Skeletal muscle tissue (tissue), 4 donors: ENCODE data around the gene ANKRD29. TPM values are rescaled to one million over a fixed set of nuclear protein-coding genes. Genes with fewer than 3 reads are reported as not detected.

Experiments used
- H3K27ac ChIP-seq: one replicate; pipeline ENCODE4 v1.7.0; 2013; ENCODE audit warnings: mild to moderate bottlenecking, low read depth, low read length, inconsistent platforms
- H3K27me3 ChIP-seq, 3 donors: one replicate each; pipeline ENCODE4 v1.7.0; 2013; ENCODE audit warnings: low read length in 3 of 3; ENCODE audit not compliant: control insufficient read depth in 3 of 3, insufficient read depth in 3 of 3
- H3K36me3 ChIP-seq, 3 donors: one replicate each; pipeline ENCODE4 v1.7.0; 2013; ENCODE audit warnings: low read length in 3 of 3; ENCODE audit not compliant: control insufficient read depth in 3 of 3, insufficient read depth in 3 of 3
- H3K4me1 ChIP-seq, 3 donors: one replicate each; pipeline ENCODE4 v1.7.0; 2013; ENCODE audit warnings: low read length in 3 of 3, mild to moderate bottlenecking in 3 of 3; ENCODE audit not compliant: control insufficient read depth in 3 of 3, insufficient read depth in 3 of 3
- H3K4me3 ChIP-seq, 3 donors: one replicate each; pipeline ENCODE4 v1.7.0; 2013; ENCODE audit warnings: low read length in 3 of 3
- H3K9ac ChIP-seq, 3 donors: one replicate each; pipeline ENCODE4 v1.7.0; 2013; ENCODE audit warnings: low read length in 3 of 3, mild to moderate bottlenecking in 3 of 3, moderate library complexity in 2 of 3, low read depth in 1 of 3
- H3K9me3 ChIP-seq, 3 donors: one replicate each; pipeline ENCODE4 v1.7.0; 2013; ENCODE audit warnings: low read length in 3 of 3; ENCODE audit not compliant: control insufficient read depth in 3 of 3
- total RNA-seq: library from RNA; depleted of rRNA; stranded (reverse); fragments of >200 nt; gene quantifications from one replicate; pipeline ENCODE4 v1.2.3, GENCODE V29; 2014
- donor health status: Osteomylitis.

The ANKRD29 gene
- total RNA-seq, 1 donor from 2014 or later: 3.7 TPM

GRCh38 chr18:23702606-23703005, 39.9 kb upstream of the ANKRD29 start:
- H3K27me3 ChIP-seq: no peaks in the 10 kb centered on the region
- H3K9ac ChIP-seq: no peak overlapping the region
- peaks cover 0 to 5% (median 0%) of the 10 kb centered on the region in 3 donors for H3K9me3 ChIP-seq
- no peak overlapping the region for H3K27ac ChIP-seq
- H3K36me3 ChIP-seq: no peaks in the 10 kb centered on the region
- no peak overlapping the region for H3K4me3 ChIP-seq
- no peaks in the 10 kb centered on the region for H3K4me1 ChIP-seq

GRCh38 chr18:23701544-23702064, 38.9 kb upstream of the ANKRD29 start:
- H3K27me3 ChIP-seq: no peaks in the 10 kb centered on the region
- no peak overlapping the region for H3K9ac ChIP-seq
- H3K36me3 ChIP-seq: no peaks in the 10 kb centered on the region
- H3K27ac ChIP-seq: no peak overlapping the region
- H3K9me3 ChIP-seq: no peaks in the 10 kb centered on the region
- no peaks in the 10 kb centered on the region for H3K4me1 ChIP-seq
- H3K4me3 ChIP-seq: no peak overlapping the region

- Histone ChIP-seq H3K27ac (no peak overlapping the region), H3K4me3 (no peak overlapping the region), H3K9me3 (no peaks in the 10 kb centered on the region), H3K4me1 (no peaks in the 10 kb centered on the region), H3K9ac (no peak overlapping the region), H3K27me3 (no peaks in the 10 kb centered on the region), H3K36me3 (no peaks in the 10 kb centered on the region)
These were observed 38.3 kb upstream of the ANKRD29 start for GRCh38 chr18:23701017-23701416.

GRCh38 chr18:23694637-23695430, 32.1 kb upstream of the ANKRD29 start:
- H3K4me3 ChIP-seq: no peak overlapping the region
- H3K9ac ChIP-seq: no peak overlapping the region
- H3K36me3 ChIP-seq: no peaks in the 10 kb centered on the region
- peaks cover 7 to 9% (median 7%) of the 10 kb centered on the region in 3 donors for H3K27me3 ChIP-seq
- no peaks in the 10 kb centered on the region for H3K9me3 ChIP-seq
- H3K4me1 ChIP-seq: peaks cover 0 to 3% (median 0%) of the 10 kb centered on the region in 3 donors
- H3K27ac ChIP-seq: no peak overlapping the region

GRCh38 chr18:23693846-23694245, 31.1 kb upstream of the ANKRD29 start:
- H3K4me1 ChIP-seq: peaks cover 3 to 7% (median 6%) of the 10 kb centered on the region in 3 donors
- no peak overlapping the region for H3K4me3 ChIP-seq
- peaks cover 9 to 16% (median 11%) of the 10 kb centered on the region in 3 donors for H3K27me3 ChIP-seq
- no peaks in the 10 kb centered on the region for H3K9me3 ChIP-seq
- no peak overlapping the region for H3K9ac ChIP-seq
- no peaks in the 10 kb centered on the region for H3K36me3 ChIP-seq
- no peak overlapping the region for H3K27ac ChIP-seq

- Histone ChIP-seq H3K27ac (no peak overlapping the region), H3K4me1 (peaks cover 5 to 8% (median 8%) of the 10 kb centered on the region in 3 donors), H3K36me3 (no peaks in the 10 kb centered on the region), H3K4me3 (peak overlapping the region; percentile 38 to 68 (median 56)), H3K9me3 (no peaks in the 10 kb centered on the region), H3K9ac (peak overlapping the region in 1 of 3 donors; percentile 57), H3K27me3 (peaks cover 14 to 19% (median 17%) of the 10 kb centered on the region in 3 donors)
These were observed 27.9 kb upstream of the ANKRD29 start for GRCh38 chr18:23690505-23691068.

- Histone ChIP-seq H3K4me1 (peaks cover 5 to 8% (median 8%) of the 10 kb centered on the region in 3 donors), H3K27ac (no peak overlapping the region), H3K9me3 (no peaks in the 10 kb centered on the region), H3K4me3 (peak overlapping the region; percentile 38 to 68 (median 56)), H3K27me3 (peaks cover 14 to 19% (median 17%) of the 10 kb centered on the region in 3 donors), H3K36me3 (no peaks in the 10 kb centered on the region), H3K9ac (peak overlapping the region; percentile 10 to 57 (median 11))
These were observed 27.1 kb upstream of the ANKRD29 start for GRCh38 chr18:23689616-23690504.

- Histone ChIP-seq H3K4me1 (peaks cover 5 to 8% (median 8%) of the 10 kb centered on the region in 3 donors), H3K9me3 (no peaks in the 10 kb centered on the region), H3K36me3 (no peaks in the 10 kb centered on the region), H3K4me3 (peak within 1 kb of the TSS; percentile 50 to 68 (median 56)), H3K9ac (peak within 1 kb of the TSS; percentile 10 to 57 (median 11)), H3K27ac (no peak within 1 kb of the TSS), H3K27me3 (peaks cover 14 to 19% (median 19%) of the 10 kb centered on the region in 3 donors)
These were observed 26.4 kb upstream of the ANKRD29 start, which contains the start of gene LAMA3 for GRCh38 chr18:23689031-23689615. Gene LAMA3, plus strand, starts transcription at chr18:23689453. Its CDS starts 231 bp downstream, at chr18:23689684.

- Histone ChIP-seq H3K9me3 (no peaks in the 10 kb centered on the region), H3K27ac (no peak overlapping the region), H3K27me3 (peaks cover 11 to 19% (median 19%) of the 10 kb centered on the region in 3 donors), H3K4me3 (peak overlapping the region in 2 of 3 donors; percentile 14 to 50), H3K4me1 (peaks cover 5 to 8% (median 8%) of the 10 kb centered on the region in 3 donors), H3K36me3 (no peaks in the 10 kb centered on the region), H3K9ac (peak overlapping the region in 1 of 3 donors; percentile 26)
These were observed 25.8 kb upstream of the ANKRD29 start for GRCh38 chr18:23688528-23688927.
